Measurements from ENCODE around the gene KCNQ1.

- TF ChIP-seq EZH2 (IDR thresholded peaks at IDR 0.05; ENCODE audit: insufficient read depth, poor library complexity, severe bottlenecking) (no peak), EZH2phosphoT487 (IDR thresholded peaks at IDR 0.05; ENCODE audit: insufficient read depth, low read depth) (no peak)
Observed at GRCh38 chr11:2557381-2557780, 112.6 kb downstream of the KCNQ1 start.
